Aorta (tissue), 5 donors: ENCODE data around the gene TPRA1. TPM values are rescaled to one million over a fixed set of nuclear protein-coding genes. Genes with fewer than 3 reads are reported as not detected.

ENCODE experiments used
- ATAC-seq: fragments of 200-7000 bp; cut with Tn5 transposase; one replicate; pipeline ENCODE4 v1.9.1; 2022; ENCODE audit warnings: moderate library complexity; ENCODE audit not compliant: low FRiP score
- DNase-seq, 2 donors: peaks; one replicate each; pipeline ENCODE4 v3.0.0-alpha.2; 2020
- H3K27ac ChIP-seq, 2 donors: one replicate each; pipeline ENCODE4 v1.5.1; 2013; ENCODE audit warnings: low read length in 2 of 2, mild to moderate bottlenecking in 2 of 2, moderate library complexity in 2 of 2, control low read depth in 1 of 2, inconsistent platforms in 1 of 2, low read depth in 1 of 2
- H3K27me3 ChIP-seq, 2 donors: one replicate each; pipeline ENCODE4 v1.6.1; 2013; ENCODE audit warnings: control low read depth in 1 of 2, low read length in 1 of 2, mild to moderate bottlenecking in 1 of 2, moderate library complexity in 1 of 2; ENCODE audit not compliant: insufficient read depth in 2 of 2, control insufficient read depth in 1 of 2
- H3K36me3 ChIP-seq, 2 donors: one replicate each; pipeline ENCODE4 v1.6.1; 2013; ENCODE audit warnings: control low read depth in 1 of 2, low read length in 1 of 2, mild to moderate bottlenecking in 1 of 2; ENCODE audit not compliant: insufficient read depth in 2 of 2, control insufficient read depth in 1 of 2
- H3K4me1 ChIP-seq, 2 donors: one replicate each; pipeline ENCODE4 v1.6.1; 2013; ENCODE audit warnings: low read length in 2 of 2, control low read depth in 1 of 2, mild to moderate bottlenecking in 1 of 2, moderate library complexity in 1 of 2; ENCODE audit not compliant: insufficient read depth in 2 of 2, control insufficient read depth in 1 of 2
- H3K4me3 ChIP-seq, 2 donors: one replicate each; pipeline ENCODE4 v1.5.1; 2013; ENCODE audit warnings: low read length in 2 of 2, control low read depth in 1 of 2, mild to moderate bottlenecking in 1 of 2
- H3K9me3 ChIP-seq: one replicate; pipeline ENCODE4 v1.6.1; 2013; ENCODE audit warnings: mild to moderate bottlenecking, low read length; ENCODE audit not compliant: control insufficient read depth
- WGBS, 2 donors: extraction: QIAGEN DNeasy Blood & Tissue Kit; methylation state at CpG; one replicate each; pipeline ENCODE4 v1.1.7; 2013; 5-methylcytosine and 5-hydroxymethylcytosine counted together
- intact Hi-C, 2 donors: fragments of 100-400 bp; cut with DNase I; formaldehyde crosslinking; loops; one replicate each; pipeline versions ENCODE4 v1.14.2 to v1.15.0; 2022
- polyA plus RNA-seq, 2 donors: library from polyadenylated mRNA; stranded (reverse); fragments of 200-250 nt; gene quantifications; one replicate each; pipeline ENCODE4 v1.2.3, GENCODE V29; 2013
- total RNA-seq, 2 donors: library from RNA; stranded (reverse); fragmentation: NEBNext Ultra II Directional; extraction: Animal tissue kit (Norgen Biotek cat#: 25700); gene quantifications; one replicate each; pipeline ENCODE4 v1.2.1, GENCODE V29; 2021
- donor health status: healthy with polysubstance abuse.
- donor health status: Bipolar disorder and iron deficiency.
- donor health status: DM: no; HTN: no; CAD: no.
- donor health status: DM: no; HTN: no; CAD: no.
- donor health status: DM: yes; HTN: yes; CAD: no.

Gene TPRA1
- total and polyA plus RNA-seq, 4 donors = 7.8 to 45.2 (median 24.3) TPM

DNA sequence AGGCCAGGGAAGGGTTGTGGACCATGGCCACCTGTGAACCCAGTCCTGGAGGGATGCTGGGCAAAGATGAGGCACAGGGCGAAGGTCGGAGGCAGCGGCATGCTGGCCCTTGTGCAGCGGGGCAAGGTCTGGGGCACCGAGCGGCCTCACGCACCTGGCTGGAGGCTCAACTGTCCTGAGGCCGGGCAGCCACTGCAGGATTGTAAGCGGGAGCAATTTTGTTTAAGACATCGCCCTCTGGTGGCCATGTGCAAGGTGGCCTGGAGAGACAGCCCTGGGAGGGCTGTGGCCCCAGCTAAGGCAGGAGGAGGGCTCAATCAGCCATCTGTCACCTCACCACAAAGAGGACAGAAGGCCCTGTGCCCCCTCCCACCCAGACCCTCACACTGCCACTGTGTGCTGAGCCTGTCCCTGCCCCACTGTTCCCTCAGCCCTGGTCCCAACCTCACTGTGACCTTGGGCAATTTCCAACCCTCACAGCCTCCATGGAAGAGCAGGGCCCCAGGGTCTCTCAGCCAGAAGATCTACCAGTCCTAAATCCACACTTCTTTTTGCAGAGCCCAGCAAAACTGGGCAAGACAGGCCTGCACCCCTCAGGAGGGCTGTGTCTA lies 46.2 kb downstream of the TPRA1 start:
- H3K36me3 ChIP-seq = no peaks in the 10 kb centered on the region
- H3K9me3 ChIP-seq = no peaks in the 10 kb centered on the region
- DNase-seq = peak; percentile 82 to 88
- 55 to 66% methylated on average over 10 of the region's 10 CpGs for WGBS, 2 donors
- H3K27me3 ChIP-seq = no peaks in the 10 kb centered on the region
- no peak overlapping the region for H3K27ac ChIP-seq
- no peaks in the 10 kb centered on the region for H3K4me1 ChIP-seq
- intact Hi-C loops = loop anchor here (2.0 to 10.0 kb wide), 3 partner anchors 859 to 1019 kb away; partner anchors contain the start of gene CHST13 (in 1 of the 2)
- peak; percentile 30 for ATAC-seq
- no peak overlapping the region for H3K4me3 ChIP-seq

GRCh38 chr3:127543441-127543840 lies 47.1 kb downstream of the TPRA1 start:
- DNase-seq (peak in 1 of 2 donors; percentile 43), ATAC-seq (no peak)
- no peak overlapping the region for H3K27ac ChIP-seq
- no peaks in the 10 kb centered on the region for H3K4me1 ChIP-seq
- 92% methylated on average over 12 of the region's 12 CpGs for WGBS, 2 donors
- no peaks in the 10 kb centered on the region for H3K36me3 ChIP-seq
- no peaks in the 10 kb centered on the region for H3K27me3 ChIP-seq
- intact Hi-C loops = loop anchor here in 1 of 2 donors (10.0 kb wide), 2 partner anchors 859 to 1019 kb away; partner anchors contain the start of gene CHST13
- H3K4me3 ChIP-seq = no peak overlapping the region
- H3K9me3 ChIP-seq = no peaks in the 10 kb centered on the region

GRCh38 chr3:127542441-127542952 lies 48.0 kb downstream of the TPRA1 start:
- Histone ChIP-seq H3K4me3 (no peak overlapping the region), H3K4me1 (no peaks in the 10 kb centered on the region), H3K27me3 (no peaks in the 10 kb centered on the region), H3K27ac (no peak overlapping the region), H3K36me3 (no peaks in the 10 kb centered on the region), H3K9me3 (no peaks in the 10 kb centered on the region)
- WGBS, 2 donors = 11 to 12% methylated on average over 14 of the region's 14 CpGs
- ATAC-seq (no peak), DNase-seq (peak in 1 of 2 donors; percentile 49)
- intact Hi-C loops = loop anchor here in 1 of 2 donors (10.0 kb wide), 2 partner anchors 858 to 1018 kb away; partner anchors contain the start of gene CHST13

GRCh38 chr3:127541320-127541719 lies 49.2 kb downstream of the TPRA1 start:
- Histone ChIP-seq H3K9me3 (no peaks in the 10 kb centered on the region), H3K36me3 (no peaks in the 10 kb centered on the region), H3K4me1 (no peaks in the 10 kb centered on the region), H3K27me3 (no peaks in the 10 kb centered on the region), H3K27ac (no peak overlapping the region), H3K4me3 (no peak overlapping the region)
- 94 to 97% methylated on average over 5 of the region's 5 CpGs for WGBS, 2 donors
- intact Hi-C loops = loop anchor here in 1 of 2 donors (10.0 kb wide), 2 partner anchors 857 to 1017 kb away; partner anchors contain the start of gene CHST13
- ATAC-seq (no peak), DNase-seq (peak in 1 of 2 donors; percentile 23)

DNA sequence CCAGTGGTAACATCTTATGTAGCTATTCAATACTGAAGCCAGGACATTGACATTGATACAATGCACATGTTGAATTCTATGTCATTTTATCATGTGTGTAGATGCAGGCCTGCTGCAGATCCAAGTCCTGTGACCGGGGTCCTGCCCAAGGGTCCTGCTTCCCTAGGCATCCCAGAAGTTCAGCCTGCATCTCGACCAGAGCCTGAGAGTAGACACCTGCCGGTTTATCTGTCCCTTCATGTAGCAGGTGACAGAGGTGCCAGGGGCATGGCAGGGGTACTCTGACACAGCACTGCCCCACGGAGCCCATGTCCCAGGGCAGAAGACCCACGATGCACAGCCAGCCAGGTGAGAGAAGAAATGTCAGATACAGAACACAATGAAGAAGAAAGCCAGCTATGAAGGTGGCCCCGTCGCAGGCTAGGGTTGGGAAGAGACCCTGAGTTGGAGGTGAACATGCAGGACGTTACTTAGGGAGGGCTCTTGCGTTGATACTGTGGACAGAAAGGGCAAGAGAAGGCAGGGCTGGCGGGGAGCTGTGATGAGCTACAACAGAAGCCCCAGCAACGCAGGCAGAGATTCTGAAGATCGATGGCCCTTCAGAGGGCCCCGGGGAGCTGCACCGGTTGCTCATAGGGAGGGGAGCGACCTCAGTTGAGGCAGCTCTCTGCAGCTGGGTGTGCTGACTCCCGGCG lies 51.0 kb downstream of the TPRA1 start:
- intact Hi-C loops = loop anchor here in 1 of 2 donors (10.0 kb wide), 2 partner anchors 855 to 1015 kb away; partner anchors contain the start of gene CHST13
- Histone ChIP-seq H3K36me3 (no peaks in the 10 kb centered on the region), H3K4me3 (no peak overlapping the region), H3K27me3 (no peaks in the 10 kb centered on the region), H3K9me3 (no peaks in the 10 kb centered on the region), H3K27ac (no peak overlapping the region), H3K4me1 (no peaks in the 10 kb centered on the region)
- peak in 1 of 2 donors; percentile 21 for DNase-seq
- WGBS, 2 donors = 86 to 90% methylated on average over 17 of the region's 17 CpGs
- no peak for ATAC-seq

GRCh38 chr3:127538569-127538968 lies 52.0 kb downstream of the TPRA1 start:
- Histone ChIP-seq H3K4me3 (no peak overlapping the region), H3K27me3 (no peaks in the 10 kb centered on the region), H3K27ac (no peak overlapping the region), H3K4me1 (no peaks in the 10 kb centered on the region), H3K36me3 (no peaks in the 10 kb centered on the region), H3K9me3 (no peaks in the 10 kb centered on the region)
- 91 to 92% methylated on average over 5 of the region's 5 CpGs for WGBS, 2 donors
- intact Hi-C loops = no loop called here
- DNase-seq = peak in 1 of 2 donors; percentile 4
- ATAC-seq = no peak

GRCh38 chr3:127536830-127537812 lies 53.4 kb downstream of the TPRA1 start:
- no peak overlapping the region for H3K4me3 ChIP-seq
- intact Hi-C loops = no loop called here
- H3K4me1 ChIP-seq = no peaks in the 10 kb centered on the region
- H3K36me3 ChIP-seq = no peaks in the 10 kb centered on the region
- H3K27ac ChIP-seq = no peak overlapping the region
- ATAC-seq = no peak
- no peaks in the 10 kb centered on the region for H3K9me3 ChIP-seq
- WGBS, 2 donors = 94 to 95% methylated on average over 21 to 22 of the region's 22 CpGs
- no peaks in the 10 kb centered on the region for H3K27me3 ChIP-seq
- no peak for DNase-seq
